GM21576 (cell line): Measurements from ENCODE around the gene CMTM8.
A peak's percentile ranks its signal among the peaks of the same experiment; 100 is the strongest.
"Not testable (repeated sequence)": the region's sequence is repeated elsewhere in the genome, so short reads cannot be mapped to it uniquely, and the experiment has no call there.

Experiments
- ATAC-seq: cut with Tn5 transposase; IDR thresholded peaks from one replicate; pipeline ENCODE4 v1.9.1; 2021; ENCODE audit warnings: mild to moderate bottlenecking, moderate library complexity; ENCODE audit not compliant: unreplicated experiment

CMTM8 gene

DNA sequence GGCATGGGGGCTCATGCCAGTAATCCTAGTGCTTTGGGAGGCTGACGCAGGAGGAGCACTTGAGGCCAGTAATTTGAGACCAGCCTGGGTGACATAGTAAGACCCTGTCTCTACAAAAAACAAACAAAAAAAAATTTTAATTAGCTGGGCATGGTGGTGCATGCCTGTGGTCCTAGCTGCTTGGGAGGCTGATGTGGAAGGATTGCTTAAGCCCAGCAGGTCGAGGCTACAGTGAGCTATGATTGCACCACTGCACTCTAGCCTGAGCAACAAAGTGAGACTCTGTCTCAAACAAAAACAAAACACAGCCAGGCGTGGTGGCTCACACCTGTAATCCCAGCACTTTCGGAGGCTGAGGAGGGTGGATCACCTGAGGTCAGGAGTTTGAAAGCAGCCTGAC is 9.7 kb upstream of the CMTM8 start:
- not testable (repeated sequence) for ATAC-seq

DNA sequence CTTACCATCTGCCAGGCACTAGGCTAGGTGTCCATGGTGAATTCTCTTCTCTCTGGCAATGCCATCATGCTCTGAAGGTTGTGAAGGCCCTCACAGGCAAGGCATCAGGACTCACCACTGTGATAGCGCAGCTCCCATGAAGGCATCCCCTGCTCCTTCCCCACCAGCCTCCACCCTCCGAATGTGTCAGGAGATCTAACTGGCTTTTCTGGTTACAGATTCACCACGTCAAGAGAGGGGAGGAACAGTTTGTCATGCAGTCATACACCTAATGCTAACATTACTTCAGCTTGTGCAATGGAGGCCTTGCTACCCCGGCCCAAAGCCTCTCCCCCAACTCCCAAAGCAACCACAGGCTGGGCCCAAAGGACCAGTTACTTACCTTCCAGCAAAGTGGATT is 8.9 kb upstream of the CMTM8 start:
- no peak for ATAC-seq

DNA sequence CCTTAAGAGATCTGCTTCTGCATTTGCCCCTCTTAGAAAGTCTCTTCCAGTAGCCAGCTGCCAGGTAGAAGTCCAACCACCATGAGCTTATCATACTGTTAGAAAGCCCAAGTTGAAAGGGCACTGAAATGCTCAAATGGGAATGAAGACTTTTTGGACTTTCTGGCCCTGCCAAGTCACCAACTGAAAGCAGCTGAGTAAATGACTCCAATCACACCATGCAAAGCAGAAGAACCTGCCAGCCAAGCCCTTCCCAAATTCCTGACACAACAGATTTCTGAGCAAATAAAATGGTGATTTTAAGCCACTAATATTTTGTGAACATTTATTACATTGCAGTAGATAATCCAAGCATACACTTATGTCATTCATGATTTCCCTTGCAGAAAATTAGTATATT is 2.1 kb upstream of the CMTM8 start:
- no peak for ATAC-seq

DNA sequence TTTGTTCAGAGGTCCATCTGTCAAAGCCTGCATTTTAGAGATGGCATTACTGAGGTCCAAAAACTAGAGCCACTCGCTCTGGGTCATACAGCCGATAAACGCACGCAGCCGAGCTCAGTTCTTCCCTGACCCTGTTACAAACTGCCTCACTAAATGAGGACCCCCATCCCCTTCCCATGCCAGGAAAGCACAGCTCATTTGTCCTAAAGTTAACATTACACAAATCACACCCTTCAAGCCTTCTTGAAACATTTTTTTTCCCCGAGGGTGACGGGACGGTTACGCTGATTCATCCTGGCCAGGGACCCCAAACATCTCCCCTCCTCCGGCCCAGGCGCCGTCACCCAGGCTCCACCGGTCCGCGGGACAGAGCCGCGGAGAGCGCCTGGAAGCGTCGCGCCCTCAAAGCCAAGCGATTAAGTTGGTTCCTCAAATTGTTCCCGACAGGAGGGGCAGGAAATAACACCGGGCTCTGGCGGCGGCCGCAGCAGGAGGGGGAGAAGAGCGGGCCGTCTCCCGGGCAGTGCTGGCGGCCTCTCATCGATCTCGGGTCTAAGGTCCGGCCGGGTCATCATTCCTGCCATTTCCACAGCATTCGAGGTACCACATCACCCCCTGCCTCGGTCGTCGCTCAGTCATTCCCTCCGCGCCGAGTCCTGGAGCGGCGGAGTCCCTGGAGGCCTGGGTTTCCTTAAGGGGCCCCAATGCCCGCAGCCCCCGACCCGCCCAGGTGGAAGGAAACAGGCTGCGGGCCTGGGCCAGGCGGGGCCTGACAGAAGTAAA is 619 bp upstream of the CMTM8 start:
- peak; percentile 10 for ATAC-seq

DNA sequence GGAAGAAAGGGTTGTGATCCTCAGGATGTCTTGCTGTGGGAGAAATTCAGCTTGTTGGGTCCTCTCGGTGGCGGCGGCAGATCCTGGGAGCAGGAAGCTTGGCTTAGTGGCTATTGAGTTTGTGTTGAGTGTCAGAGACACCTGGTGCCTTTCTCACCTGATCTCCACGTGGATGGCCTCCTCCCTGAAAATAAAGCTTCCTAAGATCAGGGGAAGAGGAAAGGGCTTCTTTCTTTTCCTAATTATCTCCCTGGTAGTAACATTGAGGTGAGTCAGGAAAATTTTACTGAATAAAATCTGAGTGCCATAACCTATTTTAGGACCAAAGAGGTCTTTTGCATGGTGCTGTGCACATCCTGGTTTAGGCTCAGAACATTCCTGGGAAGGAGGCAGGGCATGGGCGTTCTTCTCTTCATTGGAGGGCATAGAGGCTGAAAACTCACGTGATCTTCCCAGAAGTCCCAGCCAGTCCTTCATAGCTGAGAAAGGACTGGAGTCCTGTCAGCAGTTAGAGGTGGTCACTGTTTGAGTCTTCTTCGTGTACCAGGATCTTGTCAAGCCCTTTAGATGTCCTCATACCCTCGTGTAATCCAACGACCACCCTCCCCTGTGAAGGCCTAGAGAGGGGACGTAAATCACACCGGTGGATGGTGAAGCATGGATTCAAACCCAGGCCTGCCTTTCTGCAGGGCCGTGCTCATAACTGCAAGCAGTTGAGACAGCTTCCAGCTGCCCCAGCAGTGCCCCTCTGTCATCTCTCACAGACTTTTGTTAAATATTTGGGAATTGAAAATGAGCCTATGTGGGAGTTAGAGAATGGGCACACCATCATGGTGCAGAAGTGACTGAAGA is 1.1 kb downstream of the CMTM8 start:
- no peak for ATAC-seq

DNA sequence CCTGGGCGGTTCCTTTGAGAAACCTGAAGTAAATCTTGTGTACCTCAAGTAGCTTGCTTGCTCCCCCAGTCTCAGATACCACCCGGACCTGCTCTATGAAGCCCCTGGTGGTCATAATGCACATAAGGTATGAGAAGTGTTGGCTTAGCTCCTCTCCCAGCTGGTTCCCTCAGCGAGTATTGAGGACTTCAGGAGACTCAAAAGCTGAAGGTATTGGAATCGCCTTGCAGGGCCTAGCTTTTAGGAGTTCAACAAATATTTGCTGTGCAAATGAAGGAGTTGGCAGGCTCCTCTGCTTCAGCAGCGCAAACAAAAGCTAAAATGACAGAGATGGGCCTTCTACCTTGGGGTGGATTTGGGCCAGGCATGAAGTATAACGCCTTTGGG is 1.7 kb downstream of the CMTM8 start:
- ATAC-seq = no peak

DNA sequence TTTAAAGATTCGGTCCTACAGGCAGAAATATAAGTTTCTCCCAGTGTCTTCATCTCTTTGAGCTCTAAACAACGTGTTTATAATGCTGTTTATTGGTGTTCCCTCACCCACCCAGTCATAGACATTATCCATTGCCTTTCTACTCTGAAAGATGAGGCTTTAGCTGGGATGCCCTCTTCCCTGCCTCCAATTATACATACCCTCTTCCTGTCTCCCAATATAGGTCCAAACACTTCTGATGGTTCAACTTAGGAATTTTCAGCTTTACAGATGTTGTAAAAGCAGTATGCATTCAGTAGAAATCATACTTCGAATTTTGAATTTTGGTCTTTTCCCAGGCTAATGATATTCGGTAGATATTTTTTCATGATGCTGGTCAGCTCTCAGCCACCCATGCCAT is 2.6 kb downstream of the CMTM8 start:
- no peak for ATAC-seq

DNA sequence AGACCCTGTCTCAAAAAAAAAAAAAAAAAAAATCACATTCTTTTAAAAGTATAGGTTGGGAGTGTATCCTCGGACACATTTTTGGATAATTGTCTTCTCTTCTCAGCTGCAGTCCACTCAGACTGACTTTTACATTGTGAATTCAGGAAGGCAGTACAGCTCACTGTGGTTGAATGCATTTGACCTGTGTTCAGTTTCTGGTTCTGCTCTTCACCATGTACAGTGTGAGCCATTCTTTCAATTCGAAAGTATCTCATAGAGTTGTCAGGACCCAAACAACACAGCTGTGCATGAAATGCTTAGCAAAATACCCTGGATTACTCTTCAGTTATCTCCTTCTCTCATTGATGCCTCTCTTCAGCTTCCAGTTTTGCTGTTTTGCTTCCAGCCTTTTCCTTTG is 5.0 kb downstream of the CMTM8 start:
- no peak for ATAC-seq

DNA sequence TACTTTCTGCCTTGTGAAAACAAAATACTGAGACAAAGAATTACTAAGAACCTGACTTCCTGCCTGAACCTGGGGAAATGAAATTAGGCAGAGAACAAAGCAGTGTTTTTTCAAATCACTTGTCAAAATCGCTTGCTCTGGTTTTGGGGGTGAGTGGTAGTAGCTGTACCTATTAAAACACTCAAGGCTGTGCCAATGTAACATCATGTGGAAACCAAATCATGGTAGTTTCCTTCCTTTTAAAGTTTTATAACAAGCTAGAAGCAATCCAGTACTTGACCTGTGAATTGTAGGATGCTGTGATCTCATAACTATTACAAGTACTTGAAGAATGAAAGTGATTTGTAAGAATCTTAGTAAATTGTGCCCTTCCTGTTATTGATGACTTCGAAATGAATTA is 6.7 kb downstream of the CMTM8 start:
- no peak for ATAC-seq

DNA sequence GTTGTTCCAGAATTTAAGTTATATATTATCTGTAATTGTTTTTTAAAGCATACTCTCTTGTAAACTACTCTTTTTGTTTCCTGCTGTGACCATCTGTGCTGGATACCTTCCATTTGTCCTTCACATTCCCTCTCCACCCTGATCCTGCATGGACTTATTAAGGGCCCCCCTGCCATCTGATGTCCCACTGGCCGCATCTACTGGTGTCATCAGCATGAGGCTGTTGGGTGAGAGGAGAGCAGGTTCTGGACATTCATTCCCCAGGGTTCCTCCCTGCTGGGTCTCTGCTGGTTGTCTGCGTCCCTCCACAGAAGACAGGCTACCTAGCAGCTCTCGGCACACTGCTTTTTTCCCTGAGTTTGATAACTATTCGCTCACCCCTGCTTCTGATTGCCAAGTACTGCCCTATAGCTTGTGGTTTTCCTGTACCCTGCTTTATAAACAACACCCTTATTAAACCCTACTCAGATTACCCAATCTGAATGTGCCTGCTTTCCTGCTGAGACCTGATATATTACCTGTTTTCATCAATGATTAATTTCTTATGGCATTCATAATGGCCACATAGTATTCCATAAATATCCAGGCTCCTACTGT is 7.7 kb downstream of the CMTM8 start:
- no peak for ATAC-seq

DNA sequence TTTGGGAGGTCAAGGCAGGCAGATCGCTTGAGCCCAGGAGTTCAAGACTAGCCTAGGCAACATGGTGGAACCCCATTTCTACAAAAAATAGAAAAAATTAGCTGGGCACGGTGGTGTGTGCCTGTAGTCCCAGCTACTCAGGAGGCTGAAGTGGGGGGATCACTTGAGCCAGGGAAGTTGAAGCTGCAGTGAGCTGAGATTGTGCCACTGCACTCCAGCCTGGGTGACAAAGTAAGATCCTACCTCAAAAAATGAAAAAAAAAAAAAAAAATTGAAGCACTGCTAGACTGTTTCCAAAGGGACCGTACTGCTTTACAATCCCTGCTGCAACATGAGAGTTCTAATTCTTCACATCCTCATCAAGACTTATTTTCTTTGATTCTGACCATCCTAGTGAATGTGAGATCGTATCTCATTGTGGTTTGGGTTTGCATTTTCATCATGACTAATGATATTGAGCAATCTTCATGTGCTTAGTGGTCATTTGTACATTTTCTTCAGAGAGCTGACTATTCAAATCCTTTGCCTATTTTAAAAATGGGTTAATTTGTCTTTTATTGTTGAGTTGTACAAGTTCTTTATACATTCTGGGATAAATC is 10.8 kb downstream of the CMTM8 start:
- ATAC-seq = no peak

DNA sequence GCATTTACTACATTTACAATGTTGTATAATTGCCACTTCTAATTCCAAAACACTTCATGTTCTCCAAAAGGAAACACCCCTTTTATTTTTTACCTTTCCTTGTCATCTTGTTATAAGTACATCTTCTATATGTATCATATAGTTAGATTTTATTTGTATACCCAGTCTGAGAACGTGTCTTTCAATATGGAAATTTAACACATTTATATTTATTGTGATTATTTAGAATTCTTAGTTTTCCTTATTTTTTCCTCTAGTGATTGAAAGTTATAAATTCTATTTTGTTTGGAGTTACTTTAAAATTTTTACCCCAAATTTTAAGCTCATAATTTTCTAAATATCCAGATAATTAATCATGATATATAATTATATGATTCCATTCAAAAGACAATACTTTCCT is 15.8 kb downstream of the CMTM8 start:
- ATAC-seq = no peak

DNA sequence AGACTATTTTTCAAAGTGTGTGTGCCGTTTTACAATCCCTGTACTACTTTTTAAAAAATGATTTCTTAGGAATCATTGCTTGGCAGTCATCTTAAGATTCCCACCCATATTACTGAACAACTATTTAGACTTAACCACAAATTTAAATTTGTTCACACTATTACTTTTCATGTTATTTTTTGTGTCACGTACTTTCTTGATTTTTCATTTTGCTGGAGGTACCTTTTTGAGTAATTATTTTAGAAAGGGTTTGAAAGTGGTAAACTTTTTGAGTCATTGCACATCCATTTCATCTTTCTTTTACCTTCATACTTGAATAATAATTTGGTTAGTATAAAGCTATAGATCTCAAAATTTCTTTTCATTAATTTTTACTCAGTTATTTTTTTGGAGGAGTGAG is 16.9 kb downstream of the CMTM8 start:
- ATAC-seq = no peak

DNA sequence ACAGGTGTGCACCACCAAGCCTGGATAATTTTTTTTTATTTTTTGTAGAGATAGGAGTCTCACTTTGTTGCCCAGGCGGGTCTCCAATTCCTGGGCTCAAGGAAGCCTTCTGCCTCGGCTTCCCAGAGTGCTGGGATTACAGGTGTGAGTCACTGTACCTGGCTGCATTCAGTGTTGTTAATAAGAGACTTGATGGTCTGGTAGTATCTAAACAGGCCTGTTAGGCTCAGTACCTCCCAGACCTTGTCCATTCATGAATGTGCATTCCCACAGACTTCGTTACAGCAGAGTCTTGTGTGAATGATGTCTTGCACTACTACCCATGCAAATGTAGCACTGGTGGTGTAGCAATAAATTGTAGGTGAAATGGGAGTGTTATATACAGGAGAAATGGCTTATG is 17.7 kb downstream of the CMTM8 start:
- no peak for ATAC-seq

DNA sequence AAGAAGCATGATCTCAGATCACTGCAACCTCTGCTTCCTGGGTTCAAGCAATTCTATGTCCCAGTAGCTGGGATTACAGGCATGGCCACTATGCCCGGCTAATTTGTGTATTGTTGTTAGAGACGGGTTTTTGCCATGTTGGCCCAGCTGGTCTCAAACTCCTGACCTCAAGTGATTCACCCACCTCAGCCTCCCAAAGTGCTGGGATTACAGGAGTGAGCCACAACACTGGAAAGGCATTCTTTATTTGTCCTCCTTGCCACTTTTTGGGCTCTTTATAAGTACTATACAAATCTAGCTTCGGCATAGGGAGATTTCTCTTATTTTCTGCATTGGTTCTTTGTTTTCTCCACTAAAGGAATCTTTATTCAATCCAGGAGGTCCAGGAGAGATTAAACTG is 18.6 kb downstream of the CMTM8 start:
- ATAC-seq = no peak

DNA sequence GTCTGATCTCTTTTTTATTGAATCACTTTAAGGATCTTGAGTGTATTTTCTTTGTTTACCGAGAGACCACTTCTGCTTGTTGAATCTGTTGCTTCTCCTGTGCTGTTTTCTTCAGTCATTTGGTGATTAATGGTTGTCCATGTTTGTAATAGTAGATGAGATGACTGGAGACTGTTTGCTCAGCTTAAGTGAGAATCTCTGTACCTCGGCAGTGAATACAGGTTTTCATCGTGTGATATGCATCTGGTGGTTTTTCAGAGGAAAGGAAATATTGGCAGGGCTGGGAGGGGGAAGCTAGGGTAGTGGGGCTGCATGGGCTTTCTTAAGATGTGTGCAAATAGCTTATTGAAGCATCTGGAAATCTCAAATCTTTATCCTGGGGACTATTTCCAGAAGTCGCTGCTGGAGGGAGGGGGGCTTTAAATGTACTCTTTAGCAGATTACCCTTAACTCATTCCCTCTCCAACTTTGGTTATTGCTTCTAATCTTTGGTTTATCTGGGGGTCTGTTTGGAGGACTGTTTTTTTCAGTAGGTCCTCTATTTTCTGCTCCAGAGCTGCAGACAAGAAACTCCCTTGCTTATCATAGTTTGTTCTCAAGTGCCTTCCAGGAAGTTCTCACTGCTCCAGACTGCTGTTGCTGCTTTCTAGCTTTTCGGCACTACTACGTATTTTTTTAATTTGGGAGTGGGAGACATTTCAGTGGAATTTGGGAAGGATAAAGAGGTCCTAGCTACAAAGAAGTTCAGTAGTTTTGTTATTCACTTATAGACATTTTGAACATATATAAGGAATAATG is 19.4 kb downstream of the CMTM8 start:
- ATAC-seq = no peak

DNA sequence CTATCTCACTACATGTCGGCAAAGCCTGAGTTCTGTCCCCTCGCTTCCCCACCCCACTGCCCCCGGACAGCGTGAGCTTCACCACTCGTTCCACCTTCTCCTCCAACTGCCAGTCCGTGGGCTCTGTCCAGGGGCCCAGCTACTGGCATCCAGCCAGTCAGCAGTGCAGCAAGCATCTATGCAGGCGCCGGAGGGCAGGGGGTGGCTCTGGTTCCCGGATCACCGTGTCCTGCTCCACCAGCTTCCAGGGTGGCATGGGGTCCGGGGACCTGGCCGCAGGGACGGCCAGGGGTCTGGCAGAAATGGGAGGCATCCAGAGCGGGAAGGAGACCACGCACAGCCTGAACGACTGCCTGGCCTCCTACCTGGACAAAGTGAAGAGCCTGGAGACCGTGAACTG is 20.4 kb downstream of the CMTM8 start:
- no peak for ATAC-seq

DNA sequence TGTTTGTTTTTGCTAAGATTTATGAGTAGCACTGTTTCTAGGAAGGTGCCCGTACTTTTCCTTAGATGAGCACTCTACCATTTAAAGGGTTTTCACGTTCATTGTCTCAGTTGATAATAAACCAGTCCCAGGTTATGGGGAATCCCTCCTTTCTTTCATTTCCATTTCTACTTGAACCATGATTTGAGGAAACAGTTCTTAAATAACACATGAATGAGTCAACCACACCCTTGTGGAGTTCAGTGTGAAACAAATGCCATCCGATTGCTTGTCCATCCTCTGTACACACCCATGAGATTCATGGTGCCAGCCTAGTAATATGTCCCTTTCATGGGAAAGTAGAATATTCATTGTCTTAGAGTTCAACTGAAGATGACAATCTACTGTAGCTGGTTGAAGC is 23.1 kb downstream of the CMTM8 start:
- ATAC-seq = no peak

DNA sequence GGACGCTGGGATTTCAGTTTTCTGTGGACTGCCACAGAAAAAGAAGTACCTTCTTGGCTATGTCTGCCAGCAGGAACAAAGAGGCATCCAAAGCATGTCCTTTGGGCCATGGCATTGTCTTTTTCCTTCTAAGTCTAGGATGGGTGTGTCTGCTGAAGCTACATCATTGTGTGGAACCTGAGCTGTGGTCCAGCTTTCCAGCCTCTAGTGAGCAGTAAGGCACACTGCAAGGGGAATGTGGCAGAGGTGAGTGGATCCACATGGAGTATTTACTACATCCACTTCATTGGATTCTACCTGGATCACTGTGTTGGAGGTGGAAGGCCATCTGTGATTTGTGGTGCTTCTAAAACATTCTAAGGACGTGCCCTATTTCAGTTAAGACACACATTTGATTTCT is 23.7 kb downstream of the CMTM8 start:
- ATAC-seq = no peak

DNA sequence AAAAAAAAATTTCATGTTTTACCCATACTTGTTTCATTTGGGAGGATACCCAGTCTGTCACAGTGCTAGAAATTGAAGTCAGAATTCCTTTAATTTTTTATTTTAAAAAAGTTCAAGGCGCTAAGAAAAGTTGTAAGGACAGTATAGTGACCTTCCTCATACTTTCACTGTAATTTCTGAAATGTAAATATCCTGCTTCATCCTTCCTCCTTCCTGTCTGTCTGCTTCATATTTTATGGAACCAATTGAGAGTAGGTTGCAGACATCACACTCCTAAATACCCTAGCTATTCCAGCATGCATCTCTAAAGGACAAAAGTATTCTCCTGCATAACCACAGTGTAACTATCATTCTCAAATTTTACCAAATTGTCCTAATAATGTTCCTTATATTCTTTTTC is 35.8 kb downstream of the CMTM8 start:
- no peak for ATAC-seq

DNA sequence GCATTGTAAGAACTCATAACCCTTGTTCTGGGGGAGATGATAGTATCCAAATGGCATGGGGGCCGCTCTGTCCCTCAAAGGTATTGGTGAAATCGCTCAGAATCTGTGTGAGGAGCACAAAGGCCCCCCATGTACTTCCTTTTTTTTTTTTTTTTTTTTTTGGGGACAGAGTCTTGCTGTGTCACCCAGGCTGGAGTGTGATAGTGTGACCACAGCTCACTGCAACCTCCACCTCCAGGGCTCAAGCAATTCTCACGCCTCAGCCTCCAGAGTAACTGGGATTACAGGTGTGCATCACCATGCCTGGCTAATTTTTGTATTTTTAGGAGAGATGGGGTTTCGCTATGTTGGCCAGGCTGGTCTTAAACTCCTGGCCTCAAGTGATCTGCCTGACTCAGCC is 37.0 kb downstream of the CMTM8 start:
- ATAC-seq = no peak
